Stimulated activated naive CD8-positive, alpha-beta T cell treated with anti-CD3 and anti-CD28 coated beads, Interleukin-15, amount 100 ng/mL, for 72 hours (primary cell): ENCODE measurements around the gene TRPM3.
"Not testable (repeated sequence)": the region's sequence is repeated elsewhere in the genome, so short reads cannot be mapped to it uniquely, and the experiment has no call there.

Source experiments
- ATAC-seq: fragments of 150-1000 bp; cut with Tn5 transposase; 2 replicates; pipeline ENCODE4 v1.10.0; 2021; ENCODE audit warnings: mild to moderate bottlenecking, moderate library complexity
- DNase-seq, 2 donors: peaks; one replicate each; pipeline ENCODE4 v3.0.0; 2021 to 2022
- H3K27ac Mint-ChIP-seq, 2 donors: one replicate each; pipeline ENCODE4 v1.8.0; 2022; ENCODE audit warnings: mild to moderate bottlenecking in 2 of 2, mixed read lengths in 2 of 2, moderate library complexity in 2 of 2
- H3K27me3 Mint-ChIP-seq: one replicate; pipeline ENCODE4 v1.8.0; 2022; ENCODE audit warnings: mixed read lengths
- H3K4me1 Mint-ChIP-seq: one replicate; pipeline ENCODE4 v1.8.0; 2022; ENCODE audit warnings: mild to moderate bottlenecking, mixed read lengths
- H3K4me3 Mint-ChIP-seq, 2 donors: one replicate each; pipeline ENCODE4 v1.8.0; 2022; ENCODE audit warnings: mild to moderate bottlenecking in 2 of 2, mixed read lengths in 2 of 2, moderate library complexity in 1 of 2
- H3K9me3 Mint-ChIP-seq, 2 donors: one replicate each; pipeline ENCODE4 v1.8.0; 2022; ENCODE audit warnings: mixed read lengths in 2 of 2

The TRPM3 gene

GRCh38 chr9:70792796-70793195 is 328.6 kb downstream of the TRPM3 start:
- H3K9me3 Mint-ChIP-seq, result no peaks in the 10 kb centered on the region
- ATAC-seq, result no peak
- no peak for DNase-seq
- H3K4me1 Mint-ChIP-seq, result no peaks in the 10 kb centered on the region
- no peaks in the 10 kb centered on the region for H3K27me3 Mint-ChIP-seq
- H3K27ac Mint-ChIP-seq, result no peak overlapping the region
- no peak overlapping the region for H3K4me3 Mint-ChIP-seq

- H3K4me3 Mint-ChIP-seq, result no peak overlapping the region
- no peak for DNase-seq
- ATAC-seq, result no peak
- H3K27me3 Mint-ChIP-seq, result no peaks in the 10 kb centered on the region
- H3K4me1 Mint-ChIP-seq, result no peaks in the 10 kb centered on the region
- peak overlapping the region; percentile 3 to 6 for H3K27ac Mint-ChIP-seq
- H3K9me3 Mint-ChIP-seq, result no peaks in the 10 kb centered on the region
Measured at GRCh38 chr9:70791936-70792335, 329.5 kb downstream of the TRPM3 start.

- Mint-ChIP-seq H3K4me1 (no peaks in the 10 kb centered on the region), H3K27ac (no peak overlapping the region), H3K4me3 (no peak overlapping the region), H3K9me3 (no peaks in the 10 kb centered on the region), H3K27me3 (peaks cover 4% of the 10 kb centered on the region)
- ATAC-seq (no peak), DNase-seq (no peak)
Measured at GRCh38 chr9:70789086-70789485, 332.3 kb downstream of the TRPM3 start.

- H3K4me3 Mint-ChIP-seq, result no peak overlapping the region
- H3K27me3 Mint-ChIP-seq, result peaks cover 14% of the 10 kb centered on the region
- H3K4me1 Mint-ChIP-seq, result no peaks in the 10 kb centered on the region
- DNase-seq, result no peak
- H3K9me3 Mint-ChIP-seq, result no peaks in the 10 kb centered on the region
- no peak for ATAC-seq
- H3K27ac Mint-ChIP-seq, result no peak overlapping the region
Measured at GRCh38 chr9:70784456-70784855, 337.0 kb downstream of the TRPM3 start.

- H3K27ac Mint-ChIP-seq, result no peak overlapping the region
- peaks cover 18% of the 10 kb centered on the region for H3K27me3 Mint-ChIP-seq
- no peaks in the 10 kb centered on the region for H3K4me1 Mint-ChIP-seq
- DNase-seq, result no peak
- no peak for ATAC-seq
- no peak overlapping the region for H3K4me3 Mint-ChIP-seq
- no peaks in the 10 kb centered on the region for H3K9me3 Mint-ChIP-seq
Measured at GRCh38 chr9:70778568-70778967, 342.9 kb downstream of the TRPM3 start.

GRCh38 chr9:70773579-70773978 is 347.8 kb downstream of the TRPM3 start:
- no peak overlapping the region for H3K27ac Mint-ChIP-seq
- no peak overlapping the region for H3K4me3 Mint-ChIP-seq
- H3K4me1 Mint-ChIP-seq, result no peaks in the 10 kb centered on the region
- no peaks in the 10 kb centered on the region for H3K9me3 Mint-ChIP-seq
- DNase-seq (no peak), ATAC-seq (no peak)
- peaks cover 21% of the 10 kb centered on the region for H3K27me3 Mint-ChIP-seq

- ATAC-seq (no peak), DNase-seq (no peak)
- peaks cover 21% of the 10 kb centered on the region for H3K27me3 Mint-ChIP-seq
- no peaks in the 10 kb centered on the region for H3K9me3 Mint-ChIP-seq
- H3K27ac Mint-ChIP-seq, result no peak overlapping the region
- H3K4me1 Mint-ChIP-seq, result no peaks in the 10 kb centered on the region
- no peak overlapping the region for H3K4me3 Mint-ChIP-seq
Measured at GRCh38 chr9:70772601-70773000, 348.8 kb downstream of the TRPM3 start.

- no peaks in the 10 kb centered on the region for H3K9me3 Mint-ChIP-seq
- no peak for ATAC-seq
- no peak overlapping the region for H3K4me3 Mint-ChIP-seq
- H3K27me3 Mint-ChIP-seq, result peaks cover 8% of the 10 kb centered on the region
- no peaks in the 10 kb centered on the region for H3K4me1 Mint-ChIP-seq
- DNase-seq, result no peak
- no peak overlapping the region for H3K27ac Mint-ChIP-seq
Measured at GRCh38 chr9:70765946-70766345, 355.5 kb downstream of the TRPM3 start.

GRCh38 chr9:70761139-70761670 is 360.2 kb downstream of the TRPM3 start:
- Mint-ChIP-seq H3K4me3 (no peak overlapping the region), H3K27ac (no peak overlapping the region)
- no peak for DNase-seq

GRCh38 chr9:70760228-70760627 is 361.2 kb downstream of the TRPM3 start:
- ATAC-seq (no peak), DNase-seq (no peak)
- Mint-ChIP-seq H3K4me3 (no peak overlapping the region), H3K27ac (no peak overlapping the region), H3K9me3 (peaks cover 0 to 11% of the 10 kb centered on the region in 2 donors), H3K4me1 (no peaks in the 10 kb centered on the region), H3K27me3 (peaks cover 16% of the 10 kb centered on the region)

More at GRCh38 chr9:70761139-70761670, 360.2 kb downstream of the TRPM3 start:
- H3K9me3 Mint-ChIP-seq, result peaks cover 0 to 5% of the 10 kb centered on the region in 2 donors
- no peaks in the 10 kb centered on the region for H3K4me1 Mint-ChIP-seq
- ATAC-seq, result no peak
- H3K27me3 Mint-ChIP-seq, result peaks cover 10% of the 10 kb centered on the region

- no peak overlapping the region for H3K4me3 Mint-ChIP-seq
- DNase-seq (no peak), ATAC-seq (no peak)
- H3K27me3 Mint-ChIP-seq, result peaks cover 31% of the 10 kb centered on the region
- no peaks in the 10 kb centered on the region for H3K4me1 Mint-ChIP-seq
- peak overlapping the region in 1 of 2 donors; percentile 6 for H3K27ac Mint-ChIP-seq
- peaks cover 5 to 11% of the 10 kb centered on the region in 2 donors for H3K9me3 Mint-ChIP-seq
Measured at GRCh38 chr9:70753311-70753710, 368.1 kb downstream of the TRPM3 start.

GRCh38 chr9:70749066-70749465 is 372.4 kb downstream of the TRPM3 start:
- H3K4me1 Mint-ChIP-seq, result no peaks in the 10 kb centered on the region
- no peak overlapping the region for H3K27ac Mint-ChIP-seq
- peaks cover 0 to 5% of the 10 kb centered on the region in 2 donors for H3K9me3 Mint-ChIP-seq
- no peak overlapping the region for H3K4me3 Mint-ChIP-seq
- DNase-seq (no peak), ATAC-seq (no peak)
- peaks cover 15% of the 10 kb centered on the region for H3K27me3 Mint-ChIP-seq

- no peak for ATAC-seq
- Mint-ChIP-seq H3K4me1 (no peaks in the 10 kb centered on the region), H3K27ac (no peak overlapping the region), H3K9me3 (peaks cover 0 to 5% of the 10 kb centered on the region in 2 donors), H3K27me3 (peaks cover 8% of the 10 kb centered on the region), H3K4me3 (no peak overlapping the region)
- DNase-seq, result no peak
Measured at GRCh38 chr9:70747261-70747718, 374.1 kb downstream of the TRPM3 start.

- ATAC-seq (no peak), DNase-seq (no peak)
- Mint-ChIP-seq H3K27ac (no peak overlapping the region), H3K4me1 (no peaks in the 10 kb centered on the region), H3K9me3 (peaks cover 0 to 5% of the 10 kb centered on the region in 2 donors), H3K4me3 (no peak overlapping the region), H3K27me3 (peaks cover 8% of the 10 kb centered on the region)
Measured at GRCh38 chr9:70746760-70747159, 374.7 kb downstream of the TRPM3 start.

- no peaks in the 10 kb centered on the region for H3K4me1 Mint-ChIP-seq
- H3K27ac Mint-ChIP-seq, result no peak overlapping the region
- no peak overlapping the region for H3K4me3 Mint-ChIP-seq
- no peak for DNase-seq
- peaks cover 8% of the 10 kb centered on the region for H3K27me3 Mint-ChIP-seq
- H3K9me3 Mint-ChIP-seq, result peaks cover 0 to 5% of the 10 kb centered on the region in 2 donors
- ATAC-seq, result no peak
Measured at GRCh38 chr9:70746316-70746715, 375.1 kb downstream of the TRPM3 start.

- ATAC-seq, H3K4me1 Mint-ChIP-seq, H3K27me3 Mint-ChIP-seq, H3K9me3 Mint-ChIP-seq, H3K4me3 Mint-ChIP-seq, DNase-seq, H3K27ac Mint-ChIP-seq: not testable (repeated sequence)
Measured at GRCh38 chr9:70724794-70725193, 396.6 kb downstream of the TRPM3 start.

GRCh38 chr9:70724025-70724424 is 397.4 kb downstream of the TRPM3 start:
- not testable (repeated sequence) for ATAC-seq, H3K4me1 Mint-ChIP-seq, H3K27ac Mint-ChIP-seq, H3K4me3 Mint-ChIP-seq, H3K27me3 Mint-ChIP-seq, DNase-seq, H3K9me3 Mint-ChIP-seq
